ENCODE data around the gene PARP1.
"Not testable (repeated sequence)": the region's sequence is repeated elsewhere in the genome, so short reads cannot be mapped to it uniquely, and the experiment has no call there.

PARP1 gene

DNA sequence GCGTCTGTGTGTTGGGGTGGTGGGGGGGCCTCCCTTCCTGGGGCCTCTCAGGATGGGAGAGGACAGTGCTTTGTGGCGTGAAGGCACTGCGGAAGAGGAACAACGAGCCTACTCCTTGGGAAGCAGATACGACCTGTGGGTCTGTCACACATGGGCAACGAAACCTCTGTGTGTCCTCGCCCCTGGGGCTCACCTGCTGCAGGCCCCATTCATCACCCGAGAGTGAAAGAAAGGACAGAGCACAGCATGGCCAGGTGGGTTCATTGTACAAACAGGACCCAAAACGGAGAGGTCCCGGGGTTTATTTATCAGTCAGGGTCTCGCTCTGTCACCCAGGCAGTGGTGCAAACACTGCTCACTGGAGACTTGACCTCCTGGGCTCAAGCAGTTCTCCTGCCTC is 58.8 kb downstream of the PARP1 start:
- peak; percentile 96 for DNase-seq

DNA sequence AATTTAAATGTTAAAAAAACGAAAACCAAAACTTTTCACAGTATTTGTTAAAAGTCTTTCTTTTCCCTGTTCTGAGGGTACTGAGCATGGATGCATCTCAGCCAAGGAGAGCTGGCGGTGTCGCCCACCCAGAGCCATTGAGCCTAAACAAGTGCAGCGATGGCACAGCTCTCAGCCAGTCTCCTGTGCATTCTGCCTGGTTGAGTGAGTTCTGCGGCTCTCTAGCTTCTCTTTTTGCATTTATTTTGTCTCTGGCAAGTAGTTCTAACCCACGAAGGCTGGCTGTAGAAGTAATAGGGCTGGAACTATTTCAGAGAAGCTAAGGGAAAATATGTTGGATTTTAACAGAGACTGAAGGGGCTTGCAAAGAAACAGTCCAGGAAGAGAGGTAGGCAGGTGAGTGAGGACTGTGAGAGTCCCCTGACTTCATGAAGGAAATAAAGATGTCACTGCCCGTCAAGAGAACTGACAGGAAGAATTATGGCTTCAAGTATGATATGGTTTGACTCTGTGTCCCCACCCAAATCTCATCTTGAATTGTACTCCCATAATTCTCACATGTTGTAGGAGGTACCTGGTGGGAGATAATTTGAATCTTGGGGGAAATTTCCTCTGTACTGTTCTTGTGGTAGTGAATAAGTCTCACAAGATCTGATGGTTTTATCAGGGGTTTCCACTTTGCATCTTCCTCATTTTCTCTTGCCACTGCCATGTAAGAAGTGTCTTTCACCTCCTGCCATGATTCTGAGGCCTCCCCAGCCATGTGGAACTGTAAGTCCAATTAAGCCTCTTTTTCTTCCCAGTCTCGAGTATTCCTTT is 63.2 kb downstream of the PARP1 start:
- no peak for DNase-seq

DNA sequence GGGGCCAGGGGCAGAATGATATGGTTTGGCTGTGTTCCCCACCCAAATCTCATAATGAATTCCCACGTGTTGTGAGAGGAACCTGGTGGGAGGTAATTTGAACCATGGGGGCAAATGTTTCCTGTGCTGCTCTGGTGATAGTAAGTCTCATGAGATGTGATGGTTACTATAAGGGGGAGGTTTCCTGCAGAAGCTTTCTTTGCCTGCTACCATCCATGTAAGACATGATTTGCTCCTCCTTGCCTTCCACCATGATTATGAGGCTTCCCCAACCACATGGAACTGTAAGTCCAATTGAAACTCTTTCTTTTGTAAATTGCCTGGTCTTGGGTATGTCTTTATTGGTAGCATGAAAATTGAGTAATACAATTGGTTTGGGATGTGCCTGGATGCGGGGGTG is 65.2 kb downstream of the PARP1 start:
- no peak for DNase-seq

DNA sequence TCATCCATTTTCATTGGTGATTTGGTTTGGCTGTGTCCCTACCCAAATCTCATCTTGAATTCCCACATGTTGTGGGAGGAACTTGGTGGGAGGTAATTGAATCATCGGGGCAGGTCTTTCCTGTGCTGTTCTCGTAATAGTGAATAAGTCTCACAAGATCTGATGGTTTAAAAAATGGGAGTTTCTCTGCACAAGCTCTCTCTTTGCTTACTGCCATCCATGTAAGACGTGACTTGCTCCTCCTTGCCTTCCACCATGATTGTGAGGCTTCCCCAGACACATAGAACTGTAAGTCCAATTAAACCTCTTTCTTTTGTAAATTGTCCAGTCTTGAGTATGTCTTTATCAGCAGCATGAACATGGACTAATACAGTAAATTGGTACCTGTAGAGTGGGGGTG is 67.8 kb downstream of the PARP1 start:
- DNase-seq: not testable (repeated sequence)

DNA sequence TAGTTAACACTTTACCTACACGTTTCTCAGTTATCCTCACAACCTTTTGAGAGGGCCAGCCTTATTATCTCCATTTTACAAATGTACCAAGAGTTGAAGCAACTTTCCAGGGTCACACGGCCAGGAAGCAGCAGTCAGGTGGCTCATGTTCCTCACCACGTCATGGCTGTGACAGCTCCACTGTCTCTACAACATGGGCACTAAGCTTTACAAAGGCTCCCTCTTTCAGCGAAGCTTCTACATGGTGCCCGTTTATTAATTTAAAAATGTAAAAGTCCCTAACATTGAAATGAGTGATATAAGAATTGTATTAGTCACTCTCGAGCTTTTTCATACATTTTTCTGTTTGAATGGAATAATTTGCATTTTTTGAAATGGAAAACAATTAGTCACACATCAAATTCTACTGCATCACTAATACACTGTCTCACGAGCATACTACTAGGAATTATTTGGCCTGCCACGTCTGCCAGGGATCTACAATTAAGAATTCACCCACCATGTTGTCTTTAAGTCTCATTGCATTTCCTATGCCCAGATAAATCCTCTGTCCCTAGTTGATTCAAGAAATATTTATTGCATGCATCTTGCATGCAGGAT is 70.5 kb downstream of the PARP1 start:
- DNase-seq: no peak

DNA sequence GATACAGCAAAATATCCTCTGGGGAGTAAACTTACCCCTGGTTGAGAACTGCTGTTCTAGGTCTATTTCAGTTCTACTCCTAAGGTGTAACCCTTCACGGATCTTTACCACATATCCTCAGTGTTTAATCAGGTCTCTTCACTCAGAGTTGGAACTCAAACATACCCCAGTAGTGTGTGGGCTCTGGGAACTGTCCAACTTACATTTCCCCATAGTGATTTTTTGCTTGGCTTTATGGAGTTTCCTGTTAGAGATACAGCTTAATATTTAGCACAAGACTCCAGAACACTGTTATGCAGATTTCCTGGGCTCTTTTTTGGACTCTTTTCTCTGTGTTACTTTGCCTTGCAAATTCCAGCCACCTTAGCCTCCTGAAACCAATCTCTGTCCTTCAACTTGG is 72.2 kb downstream of the PARP1 start:
- DNase-seq: no peak

DNA sequence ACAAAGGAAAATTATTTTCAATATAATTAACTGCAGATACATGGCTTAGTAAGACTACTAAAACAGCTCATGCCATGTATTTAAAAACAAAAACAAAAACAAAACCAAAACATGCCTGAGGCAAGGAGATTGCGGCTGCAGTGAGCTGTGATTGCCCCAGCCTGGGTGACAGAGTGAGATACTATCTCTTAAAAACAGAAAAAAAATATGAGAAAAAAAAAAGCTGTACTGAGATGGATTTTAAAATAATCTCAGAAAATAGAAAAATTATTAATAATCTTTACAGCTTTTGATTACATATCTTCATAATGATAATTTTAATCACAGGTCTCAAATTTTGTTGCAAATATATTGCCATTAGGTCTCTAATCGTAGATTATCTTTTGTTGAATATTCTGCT is 74.9 kb downstream of the PARP1 start:
- no peak for DNase-seq

DNA sequence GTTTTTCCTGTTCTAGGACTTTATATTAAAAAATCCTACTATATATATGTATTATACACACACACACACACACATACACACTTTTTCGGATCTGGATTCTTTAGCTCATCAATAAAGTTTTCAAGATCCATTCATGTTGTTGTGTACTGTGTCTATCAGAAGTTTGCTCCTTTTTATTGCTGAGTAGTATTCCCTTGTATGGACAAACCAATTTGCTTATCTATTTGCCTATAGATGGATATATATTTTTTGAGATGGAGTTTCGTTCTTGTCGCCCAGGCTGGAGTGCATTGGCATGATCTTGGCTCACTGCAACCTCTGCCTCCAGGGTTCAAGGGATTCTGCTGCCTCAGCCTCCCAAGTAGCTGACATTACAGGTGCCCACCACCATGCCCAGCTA is 78.7 kb downstream of the PARP1 start:
- DNase-seq: no peak

DNA sequence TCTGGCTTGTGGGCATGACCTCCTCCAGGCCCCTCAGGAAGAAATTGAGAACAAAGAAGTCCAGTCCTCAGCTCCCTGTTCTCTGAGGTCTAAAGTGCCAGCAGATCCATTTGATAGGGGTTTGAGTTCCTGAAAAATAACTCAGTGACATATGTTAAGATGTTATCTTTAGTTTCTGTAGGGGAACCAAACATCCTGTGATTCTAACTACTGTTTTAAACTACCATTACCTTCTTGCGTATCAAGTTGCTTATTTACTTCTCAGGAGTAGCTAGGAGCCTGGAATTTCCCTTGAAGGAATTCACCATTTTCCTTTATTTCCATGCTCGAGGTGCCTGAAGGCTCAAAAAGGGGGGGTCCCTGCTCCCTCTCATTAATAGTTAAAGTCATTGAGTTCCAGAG is 80.1 kb downstream of the PARP1 start:
- no peak for DNase-seq

DNA sequence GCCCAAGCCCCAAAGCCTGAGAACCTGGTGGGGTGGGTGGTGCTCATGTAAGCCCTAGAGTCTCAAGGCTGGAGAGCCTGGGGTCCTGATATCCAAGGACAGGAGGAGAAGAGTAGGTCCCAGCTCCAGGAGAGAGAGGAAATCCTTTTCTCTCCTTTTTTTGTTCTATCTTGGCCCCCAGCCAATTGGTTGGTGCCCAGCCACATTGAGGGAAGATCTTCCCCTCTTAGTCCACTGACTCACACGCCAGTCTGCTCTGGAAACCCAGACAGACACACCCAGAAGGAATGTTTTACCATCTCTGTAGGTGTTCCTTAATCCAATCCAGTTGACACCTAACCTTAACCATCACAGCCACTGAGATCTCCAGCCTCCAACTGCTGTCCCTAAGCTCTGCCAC is 82.7 kb downstream of the PARP1 start:
- no peak for DNase-seq

DNA sequence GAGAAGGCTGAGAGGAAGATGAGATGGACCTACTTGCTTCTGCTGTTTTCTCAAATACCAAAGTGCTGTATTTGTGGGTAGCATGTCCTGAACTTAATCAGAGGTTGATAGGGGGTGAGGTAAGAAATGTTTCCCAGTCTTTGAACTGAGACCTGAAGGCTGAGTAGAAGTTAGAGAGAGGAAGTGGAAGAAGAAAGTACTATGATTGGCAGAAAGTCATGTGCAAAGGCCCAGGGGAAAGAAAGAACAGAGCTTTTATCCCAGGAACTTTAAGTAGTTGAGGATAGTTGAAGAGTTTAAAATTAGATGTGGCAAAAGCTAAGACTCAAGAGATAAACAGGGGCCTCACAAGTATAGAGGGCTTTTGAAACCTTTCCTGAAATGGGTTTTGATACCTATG is 83.4 kb downstream of the PARP1 start:
- DNase-seq: no peak

DNA sequence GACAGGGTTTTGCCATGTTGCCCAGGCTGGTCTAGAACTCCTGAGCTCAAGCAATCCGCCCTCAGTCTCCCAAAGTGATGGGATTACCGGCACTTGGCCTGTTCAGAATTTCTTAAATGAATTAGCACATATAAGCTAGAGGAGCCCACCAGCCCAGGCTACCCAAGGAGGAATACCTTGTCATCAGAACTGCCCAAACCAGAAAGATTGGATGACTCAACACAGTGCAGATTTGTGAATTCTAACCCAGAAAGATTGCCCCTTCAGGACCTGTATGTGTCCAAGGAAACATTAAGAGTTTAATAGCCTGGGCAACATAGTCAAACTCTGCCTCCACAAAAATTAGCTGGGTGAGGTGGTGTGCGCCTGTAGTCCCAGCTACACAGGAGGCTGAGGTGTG is 84.9 kb downstream of the PARP1 start:
- DNase-seq: no peak

DNA sequence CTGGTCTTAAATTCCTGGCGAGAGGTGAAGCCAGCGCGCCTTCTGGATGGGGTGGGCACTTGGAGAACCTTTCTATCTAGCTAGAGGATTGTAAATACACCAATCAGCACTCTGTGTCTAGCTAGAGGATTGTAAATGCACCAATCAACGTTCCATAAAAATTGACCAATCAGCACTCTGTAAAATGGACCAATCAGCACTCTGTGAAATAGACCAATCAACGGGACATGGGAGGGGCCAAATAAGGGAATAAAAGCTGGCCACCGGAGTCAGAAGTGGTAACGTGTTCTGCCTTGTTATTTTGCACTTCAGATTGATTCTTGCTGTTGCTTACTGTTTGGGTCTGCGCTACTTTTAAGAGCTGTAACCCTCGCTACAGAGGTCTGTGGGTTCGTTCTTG is 87.0 kb downstream of the PARP1 start:
- no peak for DNase-seq

DNA sequence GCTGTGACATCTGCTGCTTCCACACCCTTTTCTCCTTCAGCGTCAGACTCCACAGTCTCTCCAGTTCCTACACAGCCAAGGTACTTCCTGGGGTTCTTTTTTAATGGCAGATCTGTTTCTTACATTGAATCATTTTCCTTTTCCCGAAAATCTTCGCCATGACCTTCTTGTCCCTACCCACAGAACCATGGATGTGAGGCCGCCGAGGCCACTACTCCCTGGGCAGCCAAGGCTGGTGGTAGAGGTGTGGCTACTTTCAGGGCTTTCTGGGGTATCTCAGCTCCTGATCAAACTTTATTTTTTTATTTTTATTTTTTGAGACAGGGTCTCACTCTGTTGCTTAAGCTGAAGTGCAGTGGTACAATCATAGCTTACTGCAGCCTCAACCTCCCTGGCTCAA is 89.4 kb downstream of the PARP1 start:
- DNase-seq: no peak

DNA sequence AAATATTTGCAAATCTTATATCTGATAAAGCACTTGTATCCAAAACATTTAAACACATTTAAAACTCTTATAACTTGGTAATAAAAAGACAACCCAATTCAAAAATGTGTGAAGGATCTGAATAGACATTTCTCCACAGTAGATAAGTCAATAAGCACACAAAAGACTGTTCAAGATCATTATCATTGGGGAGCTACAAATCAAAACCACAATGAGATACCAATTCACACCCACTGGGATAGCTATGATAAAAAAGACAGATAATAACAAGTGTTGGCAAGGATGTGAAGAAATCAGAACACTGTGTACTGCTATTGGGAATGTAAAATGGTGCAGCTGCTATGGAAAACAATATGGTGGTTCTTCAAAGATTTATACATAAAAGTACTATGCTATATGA is 93.8 kb downstream of the PARP1 start:
- no peak for DNase-seq

DNA sequence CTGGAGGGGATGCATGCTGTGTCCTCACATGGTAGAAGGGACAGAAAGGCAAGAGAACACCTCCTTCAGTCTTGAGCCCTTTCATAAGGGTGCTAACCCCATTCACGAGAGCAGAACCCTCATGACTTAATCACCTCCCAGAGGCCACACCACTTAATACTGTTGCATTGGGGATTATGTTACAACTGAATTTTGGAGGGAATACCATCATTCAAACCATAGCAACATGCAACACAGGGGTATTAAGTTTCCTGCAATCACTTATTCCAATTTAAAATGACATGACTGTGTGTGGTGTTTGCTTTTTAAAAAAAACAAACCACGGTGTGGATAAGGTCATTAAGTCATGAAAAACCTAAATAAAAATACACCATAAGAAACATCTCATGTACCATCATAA is 95.8 kb downstream of the PARP1 start:
- DNase-seq: no peak

DNA sequence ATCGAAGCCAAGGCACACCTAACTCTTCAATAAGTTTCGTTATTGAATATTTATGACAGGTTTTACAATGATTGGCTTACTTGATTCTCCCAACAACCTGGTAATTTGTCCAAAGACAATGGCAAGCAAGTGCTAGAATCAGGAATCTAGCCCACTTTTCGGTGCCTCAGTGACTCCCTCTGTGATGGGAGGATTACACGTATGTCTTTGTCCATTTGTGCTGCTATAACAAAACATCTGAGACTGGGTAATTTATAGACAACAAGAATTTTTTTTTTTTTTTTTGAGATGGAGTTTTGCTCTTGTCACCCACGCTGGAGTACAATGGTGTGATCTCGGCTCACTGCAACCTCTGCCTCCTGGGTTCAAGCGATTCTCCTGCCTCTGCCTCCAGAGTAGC is 96.5 kb downstream of the PARP1 start:
- DNase-seq: no peak

Data from NCI-H146 (cell line).